OCI-M2 (cell line): ENCODE results near the gene SPI1.

Source experiments
- DNase-seq: peaks from one replicate; lab custom pipeline; 2025; ENCODE audit not compliant: unreplicated experiment; lab: John Stamatoyannopoulos, UW

Gene SPI1

DNA sequence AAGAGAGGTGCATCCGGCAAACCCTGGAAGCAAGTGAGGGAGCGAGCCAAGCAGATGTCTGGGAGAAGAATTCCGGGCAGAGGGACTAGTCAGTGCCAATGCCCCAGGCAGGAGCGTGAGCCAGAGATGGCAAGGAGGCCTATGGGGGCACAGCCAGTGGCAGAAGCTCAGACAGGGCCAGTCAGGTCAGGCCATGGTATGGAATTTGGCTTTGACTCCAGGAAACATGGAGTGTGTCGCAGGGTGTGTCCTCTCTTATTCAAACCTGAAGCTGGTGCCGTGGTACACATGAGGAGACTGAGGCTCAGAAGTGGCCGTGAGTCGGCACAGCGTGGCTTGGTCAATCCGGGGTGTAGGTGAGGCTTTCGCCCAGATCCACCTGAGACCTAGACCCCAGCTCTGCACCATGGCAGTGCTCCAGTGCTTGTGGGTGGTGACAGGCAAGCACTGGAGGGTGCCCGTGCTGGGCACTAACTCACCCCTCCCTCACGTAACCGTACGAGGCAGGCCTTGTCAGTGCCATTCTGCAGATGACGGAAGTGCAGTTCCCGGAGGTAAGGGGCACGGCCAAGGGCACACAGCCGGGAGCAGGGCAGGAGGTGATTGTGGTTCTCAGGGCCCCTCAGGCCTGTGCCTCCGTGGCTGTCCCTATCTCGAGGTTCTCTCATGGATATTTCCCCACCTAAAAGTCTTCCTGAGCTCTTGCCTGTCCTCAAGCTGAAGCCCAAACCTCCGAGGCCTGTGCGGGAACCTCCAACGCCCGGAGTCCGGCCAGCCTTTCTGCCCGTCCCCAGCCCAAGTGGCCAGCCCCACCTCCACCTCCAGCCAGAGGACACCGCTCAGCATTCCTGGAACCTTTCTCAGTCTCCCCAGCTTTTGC lies 10.6 kb upstream of the SPI1 start:
- no peak for DNase-seq

DNA sequence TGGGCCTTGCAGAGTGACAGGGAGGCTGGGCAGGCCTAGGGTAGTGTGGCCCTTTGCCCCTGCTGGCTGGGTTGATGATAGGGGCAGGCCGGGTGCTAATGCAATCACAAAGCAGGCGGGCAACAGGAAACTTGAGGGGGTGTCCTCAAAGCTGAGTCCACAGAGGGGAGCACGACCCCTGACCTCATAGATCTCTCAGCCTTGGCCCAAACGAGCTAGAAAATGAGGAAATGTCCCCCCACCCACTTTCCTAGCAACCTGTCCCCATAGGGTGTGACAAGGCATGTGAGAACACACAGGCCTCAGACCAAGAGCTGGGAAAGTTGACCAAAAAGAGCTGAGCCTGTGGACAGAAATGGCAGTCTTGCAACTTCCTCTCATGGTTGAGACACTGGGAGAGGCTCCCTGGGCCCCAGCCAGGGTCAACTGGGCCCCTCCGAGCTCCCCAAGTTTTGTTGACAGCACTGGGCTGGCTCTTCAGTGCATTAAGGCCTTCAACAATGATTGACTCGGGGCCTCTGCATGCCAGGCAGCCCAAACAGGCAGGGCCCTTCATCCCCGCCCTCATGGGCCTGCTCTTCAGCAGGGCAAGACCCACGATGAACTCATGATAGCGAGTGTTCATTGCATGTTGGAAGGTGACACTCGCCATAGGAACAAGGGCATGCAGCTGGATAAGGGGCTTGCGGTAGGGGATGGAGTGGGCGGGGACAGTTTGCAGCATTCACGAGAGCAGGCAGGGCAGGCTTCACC lies 9.8 kb upstream of the SPI1 start:
- no peak for DNase-seq

DNA sequence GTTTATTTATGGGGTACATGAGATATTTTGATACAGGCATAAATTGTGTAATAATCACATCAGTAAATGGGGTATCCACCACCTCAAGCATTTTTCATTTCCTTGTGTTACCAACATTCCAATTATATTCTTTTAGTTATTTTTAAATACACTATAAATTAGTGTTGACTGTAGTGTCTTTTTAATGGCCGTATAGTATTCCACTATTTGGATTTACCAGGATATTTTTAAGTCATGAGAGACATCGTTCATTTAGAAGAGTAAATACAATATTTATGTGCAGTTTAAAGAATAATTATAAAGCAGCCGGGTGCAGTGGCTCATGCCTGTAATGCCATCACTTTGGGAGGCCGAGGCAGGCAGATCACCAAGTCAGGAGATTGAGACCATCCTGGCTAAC lies 6.2 kb upstream of the SPI1 start:
- no peak for DNase-seq

DNA sequence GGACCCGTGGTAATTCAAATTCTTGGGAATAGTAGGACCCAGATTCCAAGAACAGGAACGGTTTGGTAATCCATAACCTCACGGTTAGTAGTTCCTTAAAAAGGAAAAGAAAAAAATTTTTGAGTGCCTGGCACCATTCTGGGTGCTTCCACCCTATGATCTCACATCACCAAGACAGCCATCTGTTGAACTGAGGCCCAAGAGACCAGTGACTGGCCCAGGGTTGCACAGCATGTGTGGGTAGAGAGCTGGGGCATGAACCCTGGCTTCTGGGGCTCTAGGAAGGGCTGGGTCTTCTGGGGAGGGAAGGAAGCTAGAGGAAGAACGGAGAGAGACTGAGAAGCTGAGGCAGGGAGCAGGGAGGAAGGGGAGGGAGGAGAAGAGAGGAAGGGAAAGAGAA lies 4.7 kb upstream of the SPI1 start:
- no peak for DNase-seq

DNA sequence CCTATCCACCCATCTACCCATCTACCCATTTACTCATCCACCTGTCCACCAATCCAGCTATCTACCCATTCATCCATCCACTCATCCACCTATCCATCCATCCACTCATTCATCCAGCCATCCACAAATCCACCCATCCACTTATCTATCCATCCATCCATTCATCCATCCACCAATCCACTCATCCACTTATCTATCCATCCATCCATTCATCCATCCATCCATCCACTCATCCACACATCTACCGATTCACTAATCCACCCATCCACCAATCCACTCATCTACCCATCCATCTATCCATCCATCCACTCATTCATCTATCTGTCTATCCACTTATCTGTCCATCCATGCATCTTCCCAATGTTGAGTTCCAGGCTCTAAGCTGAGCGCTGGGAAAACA lies 1.7 kb upstream of the SPI1 start:
- no peak for DNase-seq

DNA sequence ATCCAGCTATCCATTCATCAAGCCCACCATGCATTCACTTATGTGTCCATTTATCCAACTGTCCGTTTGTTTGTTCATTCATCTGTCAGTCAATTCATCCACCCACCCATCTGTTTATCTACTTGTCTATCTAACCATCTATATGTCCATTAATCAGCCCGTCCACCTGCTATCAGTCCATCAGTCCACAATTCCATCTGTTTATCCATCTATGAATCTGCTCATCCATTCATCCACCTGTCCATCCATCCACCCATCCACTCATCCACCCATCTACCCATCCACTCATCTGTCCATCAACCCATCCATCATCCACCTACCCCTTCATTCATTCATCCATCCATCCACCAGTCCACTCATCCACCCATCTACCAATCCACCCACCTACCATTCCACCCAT lies 970 bp upstream of the SPI1 start:
- no peak for DNase-seq

DNA sequence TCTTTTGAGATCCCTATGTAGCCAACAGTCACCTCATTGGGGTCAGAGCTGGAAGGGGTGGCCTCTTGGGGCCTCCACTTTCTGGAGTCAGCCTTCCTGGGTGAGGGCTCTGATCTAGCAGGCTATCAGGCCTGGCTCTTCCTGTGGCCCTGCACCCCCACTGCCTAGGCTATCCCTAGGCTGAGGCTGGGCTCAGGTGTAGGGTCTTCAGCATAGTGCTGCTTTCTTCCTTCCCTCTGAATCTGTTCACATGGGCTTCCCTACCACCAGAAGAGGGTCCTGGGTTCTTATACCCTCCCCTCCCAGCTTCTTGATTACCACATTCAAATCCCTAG lies 456 bp upstream of the SPI1 start:
- DNase-seq = no peak

DNA sequence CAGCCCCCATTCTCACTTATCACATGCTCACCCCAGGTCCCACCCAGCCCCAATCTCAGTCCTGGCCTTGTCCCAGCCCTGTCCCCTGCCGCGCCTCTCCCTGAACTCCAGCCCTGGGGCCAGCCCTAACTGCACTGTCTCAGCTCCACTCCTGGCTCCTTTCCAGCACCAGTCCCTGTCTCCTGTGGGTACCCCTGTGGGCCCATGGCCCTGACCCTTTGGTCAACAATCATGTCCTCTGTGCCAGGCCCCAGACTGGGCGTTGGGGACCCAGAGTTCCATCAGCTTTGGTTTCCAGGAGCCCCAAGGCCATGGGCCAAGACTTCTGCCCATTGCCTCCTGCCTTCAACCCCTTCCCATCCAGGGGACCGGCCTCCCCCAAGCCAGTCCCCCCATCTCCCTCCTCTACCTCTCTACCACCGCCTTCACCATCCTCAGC lies 757 bp downstream of the SPI1 start:
- no peak for DNase-seq

DNA sequence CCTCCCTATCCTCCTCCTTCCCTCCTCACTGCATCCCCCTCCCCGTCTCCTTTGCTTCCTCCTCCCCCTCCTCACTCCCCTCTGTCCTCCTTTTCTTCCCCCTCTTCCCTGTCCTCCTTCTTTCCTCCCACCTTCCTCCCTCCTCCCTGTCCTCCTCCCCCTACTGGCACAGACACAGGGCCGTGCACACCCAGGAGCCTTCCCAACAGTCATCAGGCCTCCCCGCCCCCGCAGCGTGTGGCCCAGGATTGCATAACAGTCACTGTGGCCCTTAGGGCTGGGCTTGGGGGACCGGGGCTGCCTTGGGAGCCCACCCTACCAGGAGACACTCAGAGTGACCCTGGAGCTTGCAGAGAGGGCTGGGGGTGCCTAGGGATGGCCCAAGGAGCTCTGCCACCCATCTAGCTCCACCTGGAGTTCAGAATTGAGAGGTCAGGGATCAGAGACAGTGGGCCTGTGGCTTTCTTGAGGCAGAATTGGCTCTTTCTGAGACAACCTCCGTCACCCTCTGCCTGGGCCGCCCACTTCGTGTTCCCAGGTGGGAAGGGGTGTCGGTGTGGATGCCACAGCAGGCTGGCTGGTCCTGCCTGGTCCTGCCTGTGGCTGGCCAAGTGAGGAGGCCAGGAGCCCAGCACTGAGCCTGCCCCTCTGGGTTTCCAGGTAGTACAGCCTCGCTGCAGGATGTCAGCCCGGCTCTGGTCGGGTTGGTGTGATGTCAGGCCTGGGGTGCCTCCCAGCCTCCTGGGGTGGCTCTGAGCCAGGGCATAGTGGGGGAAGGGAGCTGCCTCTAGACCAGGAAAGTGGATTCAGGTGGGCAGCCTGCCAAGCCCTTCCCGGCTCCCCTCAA lies 1.6 kb downstream of the SPI1 start:
- DNase-seq = no peak

DNA sequence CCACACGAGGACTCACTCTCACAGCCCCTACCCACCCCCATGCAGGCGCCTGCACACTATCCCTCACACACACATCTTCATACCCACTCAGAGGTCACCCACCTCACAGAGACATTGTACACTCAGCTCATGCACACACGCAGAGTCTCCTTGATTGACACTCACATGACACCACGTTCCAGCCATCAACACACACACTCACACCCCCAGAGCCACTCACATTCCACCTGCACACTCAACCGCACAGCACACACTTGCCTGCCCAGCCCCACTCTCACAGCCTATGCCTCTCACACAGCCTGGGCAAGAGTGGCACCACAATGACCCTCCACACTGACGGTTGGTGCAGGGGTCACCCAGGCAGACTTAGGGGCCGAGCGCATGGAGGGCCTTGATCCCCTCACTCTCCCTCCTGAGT lies 2.2 kb downstream of the SPI1 start:
- DNase-seq = no peak

DNA sequence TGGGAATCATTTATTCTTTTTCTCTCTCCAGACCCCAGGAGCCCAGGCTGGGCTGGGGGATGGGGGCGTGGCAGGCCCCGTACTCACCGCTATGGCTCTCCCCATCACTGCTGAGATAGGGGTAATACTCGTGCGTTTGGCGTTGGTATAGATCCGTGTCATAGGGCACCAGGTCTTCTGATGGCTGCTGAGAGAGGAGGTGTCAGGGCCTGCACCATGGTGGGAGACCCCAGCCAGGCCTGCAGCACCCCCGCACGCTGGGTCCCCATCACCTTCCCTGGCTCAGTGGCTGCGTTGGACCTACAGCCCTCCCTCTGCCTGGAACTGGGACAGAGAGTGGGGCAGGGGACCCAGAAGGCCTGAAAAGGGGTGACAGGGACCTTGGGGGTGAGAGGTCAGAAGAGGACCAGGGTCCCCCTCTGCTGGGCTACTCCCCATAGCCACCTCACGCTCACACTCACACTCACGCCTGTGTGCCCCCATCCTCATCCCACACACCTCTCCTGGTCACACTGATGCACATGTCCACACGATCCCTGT lies 2.7 kb downstream of the SPI1 start:
- no peak for DNase-seq

DNA sequence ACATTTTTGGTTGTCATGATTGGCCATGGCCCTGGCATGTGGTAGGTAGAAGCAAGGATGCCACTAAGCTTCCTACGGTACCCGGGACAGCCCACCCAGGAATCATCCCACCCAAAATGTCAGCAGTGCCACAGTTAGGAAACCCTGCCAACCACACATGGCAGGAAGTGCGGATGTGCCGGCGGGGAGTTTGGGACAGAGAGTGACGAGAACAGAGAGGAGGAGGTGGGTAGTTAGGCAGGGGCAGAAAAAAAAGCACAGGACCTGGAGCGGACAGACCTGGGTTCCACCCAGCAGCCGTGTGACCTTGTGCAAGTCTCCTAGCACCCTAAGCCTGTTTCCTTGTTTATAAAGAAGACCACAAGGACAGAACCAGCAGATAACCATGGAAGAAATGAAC lies 3.3 kb downstream of the SPI1 start:
- no peak for DNase-seq

DNA sequence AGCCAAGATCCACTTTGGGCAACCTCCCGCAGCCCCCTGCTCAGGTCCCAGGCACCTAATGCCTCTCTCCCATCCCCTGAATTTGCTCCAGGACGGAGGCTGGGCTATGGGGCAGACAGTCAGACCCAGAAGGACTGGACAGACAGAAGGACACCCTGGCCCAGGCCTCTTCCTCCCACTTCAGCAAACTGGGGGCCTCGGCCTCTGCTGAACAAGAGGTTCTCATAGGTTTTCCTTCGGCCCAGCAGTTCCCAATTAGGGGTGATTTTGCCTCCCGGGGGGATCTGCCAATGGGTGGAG lies 3.7 kb downstream of the SPI1 start:
- no peak for DNase-seq

DNA sequence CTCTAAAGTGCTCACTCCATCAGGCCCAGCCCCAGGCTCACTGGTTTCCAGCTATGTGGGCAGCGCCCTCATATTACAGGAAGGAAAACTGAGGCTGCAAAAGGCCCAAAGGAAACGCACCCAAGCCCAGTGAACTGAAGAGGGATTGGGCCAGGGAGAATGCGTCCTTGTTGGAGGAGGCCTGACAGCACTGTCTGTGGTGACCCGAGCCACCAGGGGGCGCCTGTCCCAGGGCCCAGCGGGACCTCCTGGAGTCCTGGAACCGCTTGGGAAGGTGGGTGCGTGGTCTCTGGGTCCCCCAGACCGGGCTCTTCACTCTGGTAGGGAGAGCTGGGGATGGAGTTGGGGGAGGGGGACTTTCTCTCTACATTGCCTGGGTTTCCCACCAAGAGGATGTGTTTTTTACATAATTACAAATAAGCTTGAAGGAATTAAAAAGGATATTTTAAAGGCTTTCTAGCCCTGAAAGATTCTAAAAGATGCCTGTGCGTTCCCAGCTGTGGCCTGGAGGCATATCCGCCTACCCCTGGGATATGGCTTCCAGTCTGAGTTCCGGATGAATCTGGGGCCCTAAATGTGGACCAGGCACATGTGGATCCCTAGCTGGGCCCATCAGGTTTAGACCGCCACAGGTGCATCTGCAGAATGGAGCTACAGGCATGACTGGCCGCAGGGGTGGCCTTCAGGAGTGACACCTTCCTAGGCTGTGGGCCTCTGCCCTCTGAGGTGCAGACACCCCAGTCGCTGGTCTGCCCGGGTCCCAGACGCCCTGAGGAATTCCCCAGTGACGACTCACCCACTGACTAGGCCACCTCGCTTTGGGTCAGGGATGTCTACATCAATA lies 4.2 kb downstream of the SPI1 start:
- no peak for DNase-seq

DNA sequence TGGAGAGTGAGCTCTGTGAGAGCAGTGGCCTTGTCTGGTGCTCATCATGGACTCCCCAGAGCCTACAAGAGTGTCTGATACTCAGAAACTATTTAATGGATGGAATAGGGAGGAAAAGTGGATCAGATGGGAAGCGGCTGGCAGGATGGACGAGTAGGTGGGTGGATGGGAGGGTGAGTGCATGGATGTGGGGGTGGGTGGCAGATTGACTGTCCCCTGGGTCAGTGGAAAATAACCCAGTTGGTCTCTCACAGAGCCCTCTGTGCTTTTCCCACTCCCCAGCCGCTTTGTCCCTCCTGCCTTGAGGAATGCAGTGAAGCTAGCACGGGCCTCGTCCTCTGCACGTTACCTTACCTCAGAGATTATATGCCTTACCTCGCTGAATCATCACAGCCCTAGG lies 5.9 kb downstream of the SPI1 start:
- DNase-seq = no peak

DNA sequence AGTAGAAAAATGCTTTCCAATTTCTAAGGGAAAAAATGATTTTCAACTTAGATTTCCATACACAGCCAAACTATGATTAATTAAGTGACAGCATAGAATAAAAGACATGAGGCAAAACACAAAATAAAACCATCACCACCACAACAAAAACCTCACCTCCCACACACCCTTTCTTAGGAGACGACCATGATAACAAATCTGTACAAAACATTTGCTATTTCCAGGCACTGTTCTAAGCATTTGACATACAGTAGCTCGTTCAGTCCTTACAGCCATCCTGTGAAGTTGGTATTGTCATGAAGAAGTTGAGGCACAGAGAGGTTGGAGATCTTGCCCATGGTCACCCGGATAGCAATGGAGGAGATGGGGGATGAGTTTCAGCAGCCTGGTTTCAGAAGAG lies 8.7 kb downstream of the SPI1 start:
- DNase-seq = no peak

DNA sequence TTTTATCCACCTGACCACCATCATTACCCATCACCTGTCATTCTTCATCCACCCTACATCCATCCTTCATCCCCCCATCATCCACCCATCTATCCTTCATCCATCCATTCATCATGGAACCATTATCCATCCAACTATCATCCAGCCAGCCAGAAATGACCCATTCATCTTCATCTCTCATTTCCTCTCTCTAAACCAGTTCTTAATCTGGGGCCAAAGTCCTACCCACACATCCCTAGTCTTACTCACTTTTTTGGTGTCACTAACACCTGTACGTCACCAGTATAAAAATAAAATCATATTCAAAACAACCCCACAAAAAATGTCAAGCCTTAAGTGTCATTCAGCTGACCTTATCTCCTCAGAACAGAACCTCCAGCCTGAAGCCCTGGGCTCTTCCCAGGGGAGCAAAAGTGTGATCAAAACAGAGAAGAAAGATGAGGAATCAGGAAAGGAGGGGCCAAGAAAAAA lies 12.3 kb downstream of the SPI1 start:
- no peak for DNase-seq

DNA sequence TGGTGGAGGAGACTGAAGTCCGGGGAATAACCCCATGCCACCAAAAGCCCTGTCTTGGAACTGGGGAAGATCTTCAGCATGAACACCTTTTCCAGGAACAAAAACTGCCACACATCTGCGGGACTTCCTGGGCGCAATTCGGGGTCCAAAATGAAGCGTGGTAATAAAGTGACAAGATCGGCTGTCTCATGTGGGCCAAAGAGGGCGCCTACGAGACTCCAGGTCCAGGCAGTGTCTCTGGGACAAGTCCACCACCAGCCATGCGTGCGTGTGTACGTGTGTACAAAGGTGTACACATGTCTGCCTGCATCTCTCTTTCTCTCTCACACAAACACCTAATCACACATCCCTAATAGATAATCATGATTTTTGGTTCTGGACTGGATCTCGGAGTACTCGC lies 16.9 kb downstream of the SPI1 start:
- DNase-seq = no peak

DNA sequence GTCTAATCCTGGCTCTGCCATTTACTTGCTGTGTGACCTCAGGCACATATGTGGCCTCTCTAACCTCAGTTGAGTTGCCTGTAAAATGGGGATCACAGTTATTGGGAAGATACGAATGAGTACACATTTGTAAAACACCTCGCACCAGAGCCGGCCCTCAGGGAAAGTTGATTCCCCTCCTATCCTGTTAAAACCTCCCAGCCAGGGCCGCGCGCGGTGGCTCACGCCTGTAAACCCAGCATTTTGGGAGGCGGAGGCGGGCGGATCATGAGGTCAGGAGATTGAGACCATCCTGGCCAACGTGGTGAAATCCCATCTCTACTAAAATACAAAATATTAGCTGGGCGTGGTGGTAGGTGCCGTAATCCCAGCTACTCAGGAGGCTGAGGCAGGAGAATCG lies 18.0 kb downstream of the SPI1 start:
- DNase-seq = no peak

DNA sequence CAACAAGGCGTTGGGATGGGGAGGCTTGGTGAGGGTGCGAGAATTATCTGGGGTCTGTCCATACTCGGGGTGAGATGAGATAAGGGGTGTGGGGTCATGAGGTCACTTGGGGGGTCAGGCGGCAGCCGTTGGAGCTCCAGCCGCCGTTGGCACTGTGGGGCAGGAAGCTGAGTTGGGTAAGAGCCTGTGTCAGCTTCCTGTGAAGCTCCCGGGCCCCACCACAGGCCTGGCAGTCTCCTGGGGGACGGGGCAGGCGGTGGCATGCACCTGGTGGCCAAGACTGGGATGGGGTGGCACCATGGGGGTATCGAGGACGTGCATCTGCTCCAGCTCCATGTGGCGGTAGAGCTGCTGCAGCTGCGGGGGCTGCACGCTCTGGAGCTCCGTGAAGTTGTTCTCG lies 18.8 kb downstream of the SPI1 start:
- DNase-seq = no peak

DNA sequence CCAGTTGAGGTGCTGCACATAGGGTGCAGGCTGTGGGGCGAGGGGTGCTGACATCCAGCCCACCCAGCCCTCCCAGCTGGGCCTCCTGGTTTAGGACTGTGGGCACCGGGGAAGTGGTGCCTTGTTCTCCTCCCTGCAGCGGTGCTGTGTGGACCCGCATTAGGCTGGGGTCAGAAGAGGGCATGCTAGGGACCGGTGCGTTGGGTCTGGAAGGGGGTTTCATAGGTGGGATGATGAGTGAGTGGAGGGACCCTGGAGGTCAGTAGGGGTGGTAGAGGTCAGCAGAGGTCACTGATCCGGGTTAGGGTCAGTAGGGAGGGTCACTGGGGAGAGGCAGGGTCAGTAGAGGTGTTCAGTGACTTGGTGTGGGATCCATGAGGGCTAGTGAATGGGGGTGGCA lies 19.2 kb downstream of the SPI1 start:
- no peak for DNase-seq
